GM12801 (cell line): ENCODE data around the gene GOLGA8S.

Experiments used
- CTCF ChIP-seq: IDR thresholded peaks from one replicate; pipeline ENCODE4 v1.5.1; 2011; ENCODE audit warnings: control low read depth; ENCODE audit not compliant: insufficient read length; ENCODE audit errors: extremely low read depth

Gene GOLGA8S

GRCh38 chr15:23411841-23412240 is 57.3 kb downstream of the GOLGA8S start:
- TF ChIP-seq CTCF = no peak
